SK-N-SH (cell line): ENCODE measurements around the gene RNF121. TPM values are rescaled to one million over a fixed set of nuclear protein-coding genes. Genes with fewer than 3 reads are reported as not detected.

ENCODE experiments used
- CTCF ChIA-PET: fragments of 300-600, 350-600 bp; formaldehyde crosslinking; extraction: SDS; loops from one replicate; lab custom pipeline; 2021; lab: Yijun Ruan, JAX
- POLR2A ChIA-PET: fragments of 350-600 bp; sonication (Branson Sonifier 250); formaldehyde crosslinking; extraction: SDS; loops from one replicate; lab custom pipeline; 2020; ENCODE audit warnings: antibody characterized with exemption, inconsistent platforms; lab: Yijun Ruan, JAX
- DNase-seq: peaks from one replicate; pipeline ENCODE4 v3.0.0; 2012
- H2AFZ ChIP-seq: fragments of 200-600 bp; sonication (generic); 2 replicates; pipeline ENCODE4 v1.8.1; 2016; ENCODE audit warnings: antibody characterized with exemption, mild to moderate bottlenecking, low read depth
- H3F3A ChIP-seq: fragments of 200-600 bp; sonication (generic); replicated peaks from 2 replicates; pipeline ENCODE3; 2016; ENCODE audit warnings: antibody characterized with exemption, mild to moderate bottlenecking; ENCODE audit not compliant: insufficient read depth
- H3K27ac ChIP-seq, 2 experiments: fragments of 200-500 bp in 1 of 2; fragments of 200-600 bp in 1 of 2; sonication (Bioruptor generic) in 1 of 2; sonication (generic), shearing (Covaris generic) in 1 of 2; 2 replicates each; pipeline versions ENCODE4 v1.5.1 to v1.6.1; 2014 to 2016; ENCODE audit warnings: low read depth in 2 of 2, inconsistent platforms in 1 of 2, low read length in 1 of 2, mild to moderate bottlenecking in 1 of 2, mixed read lengths in 1 of 2
- H3K27me3 ChIP-seq: fragments of 200-600 bp; sonication (generic), shearing (Covaris generic); 2 replicates; pipeline ENCODE4 v1.6.1; 2016; ENCODE audit warnings: mixed run types; ENCODE audit not compliant: insufficient read depth
- H3K36me3 ChIP-seq, 2 experiments: fragments of 200-500 bp in 1 of 2; fragments of 200-600 bp in 1 of 2; sonication (Bioruptor generic) in 1 of 2; sonication (generic) in 1 of 2; replicated peaks in 1 of 2; 2 replicates each; pipeline versions ENCODE3 to v1.5.1; 2014 to 2016; ENCODE audit warnings: low read length in 1 of 2, mild to moderate bottlenecking in 1 of 2; ENCODE audit not compliant: insufficient read depth in 2 of 2, control insufficient read depth in 1 of 2
- H3K4me1 ChIP-seq, 2 experiments: fragments of 200-500 bp in 1 of 2; fragments of 200-600 bp in 1 of 2; sonication (Bioruptor generic) in 1 of 2; sonication (generic), shearing (Covaris generic) in 1 of 2; 2 replicates each; pipeline versions ENCODE4 v1.5.1 to v1.6.1; 2014 to 2016; ENCODE audit warnings: low read depth in 1 of 2, low read length in 1 of 2, mixed run types in 1 of 2; ENCODE audit not compliant: insufficient read depth in 2 of 2, control insufficient read depth in 1 of 2
- H3K4me2 ChIP-seq: fragments of 200-600 bp; sonication (generic), shearing (Covaris generic); 2 replicates; pipeline ENCODE4 v1.6.1; 2017; ENCODE audit warnings: mixed run types
- H3K4me3 ChIP-seq, 2 experiments: fragments of 200-500 bp in 1 of 2; fragments of 200-600 bp in 1 of 2; sonication (Bioruptor generic) in 1 of 2; sonication (generic), shearing (Covaris generic) in 1 of 2; 2 replicates each; pipeline versions ENCODE4 v1.5.1 to v1.8.1; 2014 to 2016; ENCODE audit warnings: low read depth in 2 of 2, inconsistent platforms in 1 of 2, low read length in 1 of 2, mild to moderate bottlenecking in 1 of 2, mixed read lengths in 1 of 2, moderate library complexity in 1 of 2
- H3K79me2 ChIP-seq: fragments of 200-600 bp; sonication (generic); 2 replicates; pipeline ENCODE4 v1.8.1; 2017; ENCODE audit warnings: mild to moderate bottlenecking; ENCODE audit not compliant: insufficient read depth
- H3K9ac ChIP-seq: fragments of 200-600 bp; sonication (generic); 2 replicates; pipeline ENCODE4 v1.6.1; 2017; ENCODE audit warnings: mixed run types
- H3K9me2 ChIP-seq: fragments of 200-600 bp; sonication (generic); 2 replicates; pipeline ENCODE4 v1.6.1; 2017; ENCODE audit warnings: mixed run types
- H3K9me3 ChIP-seq: fragments of 200-600 bp; sonication (generic); 2 replicates; pipeline ENCODE4 v1.6.1; 2017; ENCODE audit warnings: mixed run types, mild to moderate bottlenecking, moderate library complexity
- H4K20me1 ChIP-seq: fragments of 200-600 bp; sonication (generic); 2 replicates; pipeline ENCODE4 v1.6.1; 2017; ENCODE audit warnings: mild to moderate bottlenecking, mixed run types; ENCODE audit not compliant: insufficient read depth
- CHD2 ChIP-seq: fragments of 150-350 bp; IDR thresholded peaks from 2 replicates; pipeline ENCODE4 v1.6.1; 2018; ENCODE audit warnings: low read length; ENCODE audit not compliant: partially characterized antibody
- CTCF ChIP-seq: fragments of 200-600 bp; sonication (generic); IDR thresholded peaks from 2 replicates; pipeline ENCODE4 v1.6.1; 2017; ENCODE audit warnings: antibody characterized with exemption, mild to moderate bottlenecking, moderate library complexity
- EP300 ChIP-seq, 2 experiments: IDR thresholded peaks; 2 replicates each; pipeline versions ENCODE4 v1.4.0 to v1.6.1; 2012; ENCODE audit warnings: borderline replicate concordance in 1 of 2, low read depth in 1 of 2, low read length in 1 of 2
- EZH2phosphoT487 ChIP-seq: fragments of 200-600 bp; sonication (generic); IDR thresholded peaks from 2 replicates; pipeline ENCODE4 v1.6.1; 2017; ENCODE audit warnings: low read depth, mixed run types, mild to moderate bottlenecking, antibody characterized with exemption, moderate library complexity, borderline replicate concordance
- FOSL2 ChIP-seq: IDR thresholded peaks from 2 replicates; pipeline ENCODE4 v1.4.0; 2012; ENCODE audit warnings: low read depth, mild to moderate bottlenecking, moderate library complexity, borderline replicate concordance
- GABPA ChIP-seq: IDR thresholded peaks from 2 replicates; pipeline ENCODE4 v1.4.0; 2012; ENCODE audit warnings: low read depth, mild to moderate bottlenecking
- JUND ChIP-seq: IDR thresholded peaks from 2 replicates; pipeline ENCODE4 v1.4.0; 2012
- MEF2A ChIP-seq: IDR thresholded peaks from 2 replicates; pipeline ENCODE4 v1.4.0; 2012; ENCODE audit warnings: low read depth, borderline replicate concordance
- MXI1 ChIP-seq: IDR thresholded peaks from 2 replicates; pipeline ENCODE4 v1.6.1; 2012; ENCODE audit warnings: mild to moderate bottlenecking, low read depth, low read length, improper control_type of control experiment
- NRF1 ChIP-seq: IDR thresholded peaks from 2 replicates; pipeline ENCODE4 v1.6.1; 2012; ENCODE audit warnings: low read depth, mild to moderate bottlenecking, low read length
- PBX3 ChIP-seq: IDR thresholded peaks from 2 replicates; pipeline ENCODE4; 2012
- POLR2AphosphoS5 ChIP-seq: IDR thresholded peaks from 2 replicates; pipeline ENCODE4 v1.6.1; 2012; ENCODE audit warnings: low read depth, low read length
- RAD21 ChIP-seq: IDR thresholded peaks from 2 replicates; pipeline ENCODE4 v1.6.1; 2012; ENCODE audit warnings: mild to moderate bottlenecking, low read length
- RCOR1 ChIP-seq: fragments of 150-350 bp; IDR thresholded peaks from 2 replicates; pipeline ENCODE4 v1.6.1; 2017; ENCODE audit warnings: antibody characterized with exemption, low read length
- RFX5 ChIP-seq: IDR thresholded peaks from 2 replicates; pipeline ENCODE4 v1.6.1; 2012; ENCODE audit warnings: mild to moderate bottlenecking, improper control_type of control experiment, low read length
- RXRA ChIP-seq: IDR thresholded peaks from 2 replicates; pipeline ENCODE4 v1.4.0; 2012; ENCODE audit warnings: low read depth, mild to moderate bottlenecking, borderline replicate concordance
- SIN3A ChIP-seq: IDR thresholded peaks from 2 replicates; pipeline ENCODE4 v1.6.1; 2012; ENCODE audit warnings: low read depth, mild to moderate bottlenecking, low read length, moderate library complexity, borderline replicate concordance
- SMC3 ChIP-seq: IDR thresholded peaks from 2 replicates; pipeline ENCODE4 v1.6.1; 2012; ENCODE audit warnings: low read depth, low read length, improper control_type of control experiment
- TEAD4 ChIP-seq: IDR thresholded peaks from 2 replicates; pipeline ENCODE4 v1.4.0; 2012; ENCODE audit warnings: mild to moderate bottlenecking, borderline replicate concordance; ENCODE audit not compliant: insufficient read depth
- WGBS: methylation state at CpG from one replicate; pipeline ENCODE4 v1.1.6; 2017; ENCODE audit warnings: low lambda C conversion rate; 5-methylcytosine and 5-hydroxymethylcytosine counted together
- polyA plus RNA-seq, 3 experiments: library from polyadenylated mRNA; depleted of rRNA; stranded (reverse); fragments of >200 nt; gene quantifications; 2 replicates each; pipeline ENCODE4 v1.2.3, GENCODE V29; 2012
- TF ChIP-seq, protein P1 (sequence below): IDR thresholded peaks from 2 replicates; pipeline ENCODE4 v1.4.0; 2012; ENCODE audit warnings: low read depth, borderline replicate concordance

Gene RNF121
- polyA plus RNA-seq, 1 of the 3 experiments (the other 2 are of a cell fraction), result 49.5 TPM

DNA sequence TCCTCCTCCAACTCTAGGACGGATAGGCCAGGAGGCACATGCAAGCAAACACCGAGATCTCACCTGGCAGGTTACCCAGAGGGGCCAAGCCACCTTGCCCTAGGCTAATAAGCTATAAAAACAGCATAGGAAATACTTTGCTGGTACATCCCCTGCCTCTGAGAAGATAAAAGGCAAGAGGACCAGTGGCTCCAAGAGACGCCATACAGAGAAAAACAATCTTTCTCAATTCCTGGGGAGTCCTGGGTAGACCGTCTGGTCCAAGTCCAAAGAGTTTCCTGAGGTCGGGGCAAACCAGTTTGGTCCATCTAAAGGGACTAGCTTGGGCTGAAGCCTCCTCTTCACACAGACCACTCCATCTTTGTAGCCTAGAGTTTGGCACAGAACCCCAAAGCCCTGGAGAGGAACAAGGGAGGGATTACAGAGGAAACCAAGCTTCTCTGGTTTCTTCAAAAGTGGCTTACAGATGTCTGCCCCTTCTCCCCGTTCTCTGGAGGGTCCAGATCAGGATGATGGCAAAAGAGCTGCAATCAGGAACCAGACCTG is 111.1 kb downstream of the RNF121 start:
- DNase-seq, result no peak
- H3F3A ChIP-seq, result peaks cover 18% of the 10 kb centered on the region
- peaks cover 95% of the 10 kb centered on the region for H3K79me2 ChIP-seq
- peak overlapping the region; percentile 84 for H3K9ac ChIP-seq
- peak overlapping the region; percentile 64 to 67 for H3K4me3 ChIP-seq
- H3K4me2 ChIP-seq, result peak overlapping the region; percentile 91
- H3K4me1 ChIP-seq, result peaks cover 18 to 45% of the 10 kb centered on the region in 2 experiments
- CTCF ChIA-PET, result interaction anchor here (0.7 to 5.2 kb wide), 9 partner anchors 10 to 1667 kb away, joined by 3 to 30 read pairs (median 4); partner anchors contain the start of gene CLPB
- TF ChIP-seq GABPA, result no peak
- no peak for TF ChIP-seq RXRA
- no peak for TF ChIP-seq NRF1
- no peak for TF ChIP-seq RFX5
- no peak for TF ChIP-seq EZH2phosphoT487
- TF ChIP-seq EP300 (IDR thresholded peaks at IDR 0.05; ENCODE audit: borderline replicate concordance in 1 of 2, low read depth in 1 of 2, low read length in 1 of 2), result no peak
- TF ChIP-seq, protein P1, sequence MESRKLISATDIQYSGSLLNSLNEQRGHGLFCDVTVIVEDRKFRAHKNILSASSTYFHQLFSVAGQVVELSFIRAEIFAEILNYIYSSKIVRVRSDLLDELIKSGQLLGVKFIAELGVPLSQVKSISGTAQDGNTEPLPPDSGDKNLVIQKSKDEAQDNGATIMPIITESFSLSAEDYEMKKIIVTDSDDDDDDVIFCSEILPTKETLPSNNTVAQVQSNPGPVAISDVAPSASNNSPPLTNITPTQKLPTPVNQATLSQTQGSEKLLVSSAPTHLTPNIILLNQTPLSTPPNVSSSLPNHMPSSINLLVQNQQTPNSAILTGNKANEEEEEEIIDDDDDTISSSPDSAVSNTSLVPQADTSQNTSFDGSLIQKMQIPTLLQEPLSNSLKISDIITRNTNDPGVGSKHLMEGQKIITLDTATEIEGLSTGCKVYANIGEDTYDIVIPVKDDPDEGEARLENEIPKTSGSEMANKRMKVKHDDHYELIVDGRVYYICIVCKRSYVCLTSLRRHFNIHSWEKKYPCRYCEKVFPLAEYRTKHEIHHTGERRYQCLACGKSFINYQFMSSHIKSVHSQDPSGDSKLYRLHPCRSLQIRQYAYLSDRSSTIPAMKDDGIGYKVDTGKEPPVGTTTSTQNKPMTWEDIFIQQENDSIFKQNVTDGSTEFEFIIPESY, result no peak
- no peak for TF ChIP-seq RCOR1
- TF ChIP-seq FOSL2, result no peak
- no peak for TF ChIP-seq SMC3
- no peak for TF ChIP-seq MXI1
- TF ChIP-seq JUND, result no peak
- no peak for TF ChIP-seq MEF2A
- no peak for TF ChIP-seq CHD2
- TF ChIP-seq PBX3, result no peak
- TF ChIP-seq SIN3A, result no peak
- TF ChIP-seq CTCF, result no peak
- TF ChIP-seq TEAD4, result no peak
- no peak for TF ChIP-seq RAD21
- TF ChIP-seq POLR2AphosphoS5, result no peak
- TF ChIP-seq, all 33 proteins: peak for 0
- Histone ChIP-seq H2AFZ (no peak overlapping the region), H4K20me1 (peaks cover 26% of the 10 kb centered on the region), H3K9me2 (no peaks in the 10 kb centered on the region), H3K9me3 (no peaks in the 10 kb centered on the region), H3K36me3 (peaks cover 6 to 16% of the 10 kb centered on the region in 2 experiments), H3K27ac (peak overlapping the region; percentile 97 to 99), H3K27me3 (no peaks in the 10 kb centered on the region)
- POLR2A ChIA-PET, result interaction anchor here (1.0 to 4.0 kb wide), 16 partner anchors 9 to 371 kb away, joined by 3 to 21 read pairs (median 4); partner anchors contain the start of genes ANAPC15, LRRC51, NUMA1 and PHOX2A
- WGBS, result 26% methylated on average over 6 of the region's 6 CpGs
